ENCODE results near the gene FAR2.
"Not testable (repeated sequence)": the region's sequence is repeated elsewhere in the genome, so short reads cannot be mapped to it uniquely, and the experiment has no call there.

FAR2 gene

DNA sequence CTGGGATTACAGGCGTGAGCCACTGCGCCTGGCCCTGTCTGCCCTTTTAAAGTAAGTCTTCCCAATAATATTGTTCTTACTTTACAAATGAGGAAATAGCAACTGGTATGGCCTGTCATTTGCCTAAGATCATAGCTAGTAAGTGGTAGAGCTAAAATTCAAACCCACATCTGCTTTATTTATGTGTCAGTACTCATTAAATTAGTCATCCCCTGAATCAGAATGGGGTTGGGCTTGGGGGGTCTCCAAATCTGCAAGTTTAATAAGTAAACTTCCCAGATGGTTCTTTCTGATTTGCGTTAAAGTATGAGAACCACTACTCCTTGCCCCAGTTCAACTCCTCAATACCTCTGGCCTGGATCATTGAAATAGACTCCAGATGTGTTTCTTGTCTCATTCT is 96.2 kb downstream of the FAR2 start:
- in situ Hi-C loops (cut with MboI; ENCODE audit: low sequenced_read_pairs, unreplicated experiment), result no loop called here
- DNase-seq (ENCODE audit: low spot score), result no peak
- TF ChIP-seq, protein P1, sequence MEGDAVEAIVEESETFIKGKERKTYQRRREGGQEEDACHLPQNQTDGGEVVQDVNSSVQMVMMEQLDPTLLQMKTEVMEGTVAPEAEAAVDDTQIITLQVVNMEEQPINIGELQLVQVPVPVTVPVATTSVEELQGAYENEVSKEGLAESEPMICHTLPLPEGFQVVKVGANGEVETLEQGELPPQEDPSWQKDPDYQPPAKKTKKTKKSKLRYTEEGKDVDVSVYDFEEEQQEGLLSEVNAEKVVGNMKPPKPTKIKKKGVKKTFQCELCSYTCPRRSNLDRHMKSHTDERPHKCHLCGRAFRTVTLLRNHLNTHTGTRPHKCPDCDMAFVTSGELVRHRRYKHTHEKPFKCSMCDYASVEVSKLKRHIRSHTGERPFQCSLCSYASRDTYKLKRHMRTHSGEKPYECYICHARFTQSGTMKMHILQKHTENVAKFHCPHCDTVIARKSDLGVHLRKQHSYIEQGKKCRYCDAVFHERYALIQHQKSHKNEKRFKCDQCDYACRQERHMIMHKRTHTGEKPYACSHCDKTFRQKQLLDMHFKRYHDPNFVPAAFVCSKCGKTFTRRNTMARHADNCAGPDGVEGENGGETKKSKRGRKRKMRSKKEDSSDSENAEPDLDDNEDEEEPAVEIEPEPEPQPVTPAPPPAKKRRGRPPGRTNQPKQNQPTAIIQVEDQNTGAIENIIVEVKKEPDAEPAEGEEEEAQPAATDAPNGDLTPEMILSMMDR (IDR thresholded peaks at IDR 0.05; ENCODE audit: borderline replicate concordance, control extremely low read depth, extremely low read depth, insufficient read depth, missing control alignments), result no peak

DNA sequence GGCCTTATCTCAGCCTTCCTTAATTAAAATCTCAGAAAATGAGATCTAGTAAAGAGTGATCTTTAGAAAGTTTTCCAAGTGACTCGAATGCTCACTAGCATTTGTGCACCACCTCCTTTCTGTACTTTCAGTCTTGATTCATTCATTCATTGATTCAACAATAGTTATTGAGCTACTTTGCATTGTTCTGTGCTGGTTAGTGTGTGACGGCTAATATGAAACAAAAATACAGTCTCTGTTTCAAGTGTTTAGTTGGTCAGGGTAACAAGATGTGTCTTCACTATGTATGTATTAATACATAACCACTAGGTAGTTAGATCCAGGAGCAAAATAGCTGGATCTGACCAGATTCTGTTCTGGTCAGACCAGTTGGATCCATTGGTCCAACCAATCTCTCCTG is 100.9 kb downstream of the FAR2 start:
- in situ Hi-C loops (cut with MboI; ENCODE audit: low sequenced_read_pairs, unreplicated experiment), result no loop called here
- DNase-seq (ENCODE audit: low spot score), result no peak
- TF ChIP-seq, protein P1 (IDR thresholded peaks at IDR 0.05; ENCODE audit: borderline replicate concordance, control extremely low read depth, extremely low read depth, insufficient read depth, missing control alignments), result no peak

DNA sequence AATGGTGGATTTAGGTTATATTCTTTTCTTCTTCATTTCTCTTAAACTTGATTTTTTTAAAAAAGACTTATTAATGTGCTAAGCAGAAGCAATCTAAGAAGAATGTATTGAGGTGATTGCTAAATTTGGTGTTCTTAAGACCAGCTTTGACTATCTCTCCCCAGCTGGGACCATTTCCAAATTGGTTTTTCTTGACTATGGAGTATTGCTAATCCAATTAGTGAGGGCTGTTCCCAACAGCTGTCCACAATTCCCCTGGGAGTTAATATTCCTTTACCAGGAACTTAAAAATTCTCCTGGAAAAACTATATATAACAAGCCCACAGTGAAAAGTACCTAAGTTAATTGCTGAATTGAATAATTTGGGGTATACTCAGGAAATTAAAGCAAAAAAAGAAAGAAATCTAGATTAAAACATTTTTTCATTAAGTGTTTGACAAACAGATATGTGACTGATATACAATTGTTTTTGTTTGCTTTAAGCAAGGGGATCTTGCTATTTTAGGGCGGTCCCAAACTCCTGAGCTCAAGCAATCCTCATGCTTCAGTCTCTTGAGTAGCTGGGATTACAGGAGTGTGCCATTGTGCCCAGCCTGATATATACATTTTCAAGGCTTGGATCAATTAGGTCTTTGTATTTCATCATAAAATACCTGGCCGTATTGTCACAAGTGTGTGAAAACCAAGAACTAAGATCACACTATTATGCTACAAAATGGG is 105.0 kb downstream of the FAR2 start:
- DNase-seq (ENCODE audit: low spot score), result no peak
- in situ Hi-C loops (cut with MboI; ENCODE audit: low sequenced_read_pairs, unreplicated experiment), result no loop called here
- TF ChIP-seq, protein P1 (IDR thresholded peaks at IDR 0.05; ENCODE audit: borderline replicate concordance, control extremely low read depth, extremely low read depth, insufficient read depth, missing control alignments), result no peak

DNA sequence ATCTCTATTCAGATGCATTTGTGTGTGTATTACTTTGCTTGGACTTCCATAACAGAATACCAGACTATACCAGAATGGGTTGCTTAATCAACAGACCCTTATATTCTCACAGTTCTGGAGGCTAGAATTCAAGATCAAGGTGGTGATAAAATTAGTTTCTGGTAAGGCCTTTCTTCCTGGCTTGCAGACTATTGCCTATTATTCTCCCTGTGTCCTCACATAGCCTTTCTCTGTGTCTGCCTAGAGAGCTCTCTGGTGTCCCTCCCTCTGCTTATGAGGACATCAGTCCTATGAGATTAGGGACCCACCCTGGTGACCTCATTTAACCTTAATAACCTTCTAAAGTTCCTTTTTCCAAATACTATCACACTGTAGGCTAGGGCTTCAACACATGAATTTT is 106.0 kb downstream of the FAR2 start:
- in situ Hi-C loops (cut with MboI; ENCODE audit: low sequenced_read_pairs, unreplicated experiment), result no loop called here
- TF ChIP-seq, protein P1 (IDR thresholded peaks at IDR 0.05; ENCODE audit: borderline replicate concordance, control extremely low read depth, extremely low read depth, insufficient read depth, missing control alignments), result no peak
- DNase-seq (ENCODE audit: low spot score), result no peak

DNA sequence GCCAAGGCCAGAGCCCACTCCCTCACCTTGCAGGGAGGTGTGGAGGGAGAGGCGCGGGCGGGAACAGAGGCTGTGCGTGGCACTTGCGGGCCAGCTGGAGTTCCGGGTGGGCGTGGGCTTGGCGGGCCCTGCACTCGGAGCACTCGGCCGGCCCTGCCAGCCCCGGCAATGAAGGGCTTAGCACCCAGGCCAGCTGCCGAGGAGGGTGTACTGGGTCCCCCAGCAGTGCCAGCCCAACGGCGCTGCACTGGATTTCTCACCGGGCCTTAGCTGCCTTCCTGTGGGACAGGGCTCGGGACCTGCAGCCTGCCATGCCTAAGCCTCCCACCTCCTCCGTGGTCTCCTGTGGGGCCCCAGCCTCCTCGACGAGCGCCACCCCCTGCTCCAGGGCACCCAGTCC is 107.5 kb downstream of the FAR2 start:
- TF ChIP-seq, protein P1 (IDR thresholded peaks at IDR 0.05; ENCODE audit: borderline replicate concordance, control extremely low read depth, extremely low read depth, insufficient read depth, missing control alignments), result no peak
- in situ Hi-C loops (cut with MboI; ENCODE audit: low sequenced_read_pairs, unreplicated experiment), result no loop called here
- no peak for DNase-seq (ENCODE audit: low spot score)

DNA sequence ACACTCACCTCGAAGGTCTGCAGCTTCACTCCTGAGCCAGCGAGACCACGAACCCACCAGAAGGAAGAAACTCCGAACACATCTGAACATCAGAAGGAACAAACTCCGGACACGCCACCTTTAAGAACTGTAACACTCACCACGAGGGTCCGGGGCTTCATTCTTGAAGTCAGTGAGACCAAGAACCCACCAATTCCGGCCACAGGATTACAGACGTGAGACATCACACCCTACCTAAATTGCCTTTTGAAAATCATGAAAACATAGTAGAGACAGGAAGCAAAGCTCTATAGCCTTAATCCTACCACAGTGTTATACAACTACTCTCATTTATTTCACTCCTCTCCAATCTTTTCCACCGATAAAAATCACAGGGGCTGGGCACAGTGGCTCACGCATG is 108.6 kb downstream of the FAR2 start:
- DNase-seq (ENCODE audit: low spot score); in situ Hi-C loops (cut with MboI; ENCODE audit: low sequenced_read_pairs, unreplicated experiment): not testable (repeated sequence)

DNA sequence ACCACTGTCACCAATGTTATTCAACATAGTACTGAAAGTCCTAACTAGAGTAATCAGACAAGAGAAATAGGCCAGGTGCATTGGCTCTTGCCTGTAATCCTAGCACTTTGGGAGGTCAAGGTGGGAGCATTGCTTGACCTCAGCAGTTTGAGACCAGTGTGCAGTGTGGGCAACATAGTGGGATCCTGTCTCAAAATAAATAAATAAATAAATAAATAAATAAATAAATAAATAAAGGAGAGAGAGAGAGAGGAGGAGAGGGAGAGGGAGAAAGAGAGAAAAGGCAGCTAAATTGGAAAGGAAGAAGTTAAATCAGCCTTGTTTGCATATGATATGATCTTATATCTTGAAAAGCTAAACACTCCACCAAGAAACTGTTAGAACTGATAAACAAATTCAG is 115.3 kb downstream of the FAR2 start:
- no peak for DNase-seq (ENCODE audit: low spot score)
- in situ Hi-C loops (cut with MboI; ENCODE audit: low sequenced_read_pairs, unreplicated experiment), result no loop called here
- TF ChIP-seq, protein P1 (IDR thresholded peaks at IDR 0.05; ENCODE audit: borderline replicate concordance, control extremely low read depth, extremely low read depth, insufficient read depth, missing control alignments), result no peak

Data from GM13976 (cell line).